ENCODE measurements around the gene BSPRY.
A peak's percentile ranks its signal among the peaks of the same experiment; 100 is the strongest.

DNA sequence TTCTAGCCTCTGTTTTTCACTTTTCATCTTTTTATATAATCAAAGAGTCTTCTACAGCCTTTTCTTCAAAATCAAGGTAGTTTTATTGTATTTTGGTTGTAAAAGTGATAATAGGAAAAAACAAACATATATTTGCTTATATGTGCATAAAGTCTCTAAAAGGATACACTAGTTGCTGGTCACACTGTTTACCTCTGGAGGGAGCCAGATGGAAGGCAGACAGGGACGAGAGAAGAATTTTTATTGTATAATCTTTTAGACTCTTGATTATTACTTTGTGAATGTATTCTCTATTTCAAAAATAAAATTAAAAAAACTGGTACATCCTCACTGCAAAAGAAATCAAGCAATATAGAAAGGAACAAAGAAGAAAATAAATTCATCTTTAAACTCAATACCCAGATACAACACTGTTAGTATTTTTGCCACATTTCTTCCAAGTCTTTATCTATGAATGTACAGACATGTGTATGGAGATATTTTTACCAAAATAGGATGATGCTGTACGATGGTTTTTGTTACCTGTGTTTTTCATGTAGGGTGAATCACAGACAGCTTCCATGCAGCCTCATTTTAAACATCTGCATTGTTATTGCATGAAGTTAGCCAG, 40.0 kb upstream of the BSPRY start:
- TF ChIP-seq EZH2phosphoT487 (IDR thresholded peaks at IDR 0.05; ENCODE audit: borderline replicate concordance), result no peak
- TF ChIP-seq, protein P1, sequence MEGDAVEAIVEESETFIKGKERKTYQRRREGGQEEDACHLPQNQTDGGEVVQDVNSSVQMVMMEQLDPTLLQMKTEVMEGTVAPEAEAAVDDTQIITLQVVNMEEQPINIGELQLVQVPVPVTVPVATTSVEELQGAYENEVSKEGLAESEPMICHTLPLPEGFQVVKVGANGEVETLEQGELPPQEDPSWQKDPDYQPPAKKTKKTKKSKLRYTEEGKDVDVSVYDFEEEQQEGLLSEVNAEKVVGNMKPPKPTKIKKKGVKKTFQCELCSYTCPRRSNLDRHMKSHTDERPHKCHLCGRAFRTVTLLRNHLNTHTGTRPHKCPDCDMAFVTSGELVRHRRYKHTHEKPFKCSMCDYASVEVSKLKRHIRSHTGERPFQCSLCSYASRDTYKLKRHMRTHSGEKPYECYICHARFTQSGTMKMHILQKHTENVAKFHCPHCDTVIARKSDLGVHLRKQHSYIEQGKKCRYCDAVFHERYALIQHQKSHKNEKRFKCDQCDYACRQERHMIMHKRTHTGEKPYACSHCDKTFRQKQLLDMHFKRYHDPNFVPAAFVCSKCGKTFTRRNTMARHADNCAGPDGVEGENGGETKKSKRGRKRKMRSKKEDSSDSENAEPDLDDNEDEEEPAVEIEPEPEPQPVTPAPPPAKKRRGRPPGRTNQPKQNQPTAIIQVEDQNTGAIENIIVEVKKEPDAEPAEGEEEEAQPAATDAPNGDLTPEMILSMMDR (conservative IDR thresholded peaks at IDR 0.05; ENCODE audit: low read length), result peak; percentile 88

All from Loucy (cell line).